HepG2 (cell line): ENCODE measurements around the gene RAD50. TPM values are rescaled to one million over a fixed set of nuclear protein-coding genes. Genes with fewer than 3 reads are reported as not detected.

Source experiments
- CC2D1A ChIP-seq: sonication (generic); formaldehyde crosslinking; IDR thresholded peaks from 2 replicates; pipeline ENCODE4 v1.8.1; 2023; ENCODE audit warnings: mild to moderate bottlenecking, missing genetic modification reagents
- DMAP1 ChIP-seq: IDR thresholded peaks from 2 replicates; pipeline ENCODE4 v1.6.1; 2016
- DNMT3B ChIP-seq: conservative IDR thresholded peaks from 2 replicates; pipeline ENCODE4 v1.6.1; 2016; ENCODE audit warnings: missing biosample characterization, control low read depth
- EEA1 ChIP-seq: sonication (generic); formaldehyde crosslinking; IDR thresholded peaks from 2 replicates; pipeline ENCODE4 v1.5.1; 2020; ENCODE audit warnings: mild to moderate bottlenecking, missing genetic modification reagents, borderline replicate concordance
- ESRRA ChIP-seq: sonication (generic); formaldehyde crosslinking; IDR thresholded peaks from 2 replicates; pipeline ENCODE4 v1.5.1; 2020; ENCODE audit warnings: mild to moderate bottlenecking, low read depth, missing genetic modification reagents
- HNRNPLL ChIP-seq: fragments of 200-400 bp; formaldehyde crosslinking; IDR thresholded peaks from 2 replicates; pipeline ENCODE4 v1.6.1; 2017; ENCODE audit warnings: mild to moderate bottlenecking, low read depth, low read length; ENCODE audit not compliant: poor library complexity, severe bottlenecking
- ISL2 ChIP-seq: sonication (generic); formaldehyde crosslinking; IDR thresholded peaks from 2 replicates; pipeline ENCODE4 v1.5.0; 2020; ENCODE audit warnings: missing genetic modification reagents
- POLR2G ChIP-seq: fragments of 200-400 bp; formaldehyde crosslinking; IDR thresholded peaks from 2 replicates; pipeline ENCODE4 v1.6.1; 2018; ENCODE audit warnings: mild to moderate bottlenecking, low read depth, low read length, moderate library complexity
- SMAD1 ChIP-seq: sonication (generic); formaldehyde crosslinking; IDR thresholded peaks from 2 replicates; pipeline ENCODE4 v1.4.0; 2020; ENCODE audit warnings: missing genetic modification reagents, low read depth, mild to moderate bottlenecking, borderline replicate concordance
- YEATS4 ChIP-seq: sonication (generic); formaldehyde crosslinking; IDR thresholded peaks from 2 replicates; pipeline ENCODE4 v1.4.0; 2020; ENCODE audit warnings: missing genetic modification reagents, borderline replicate concordance
- ZBTB1 ChIP-seq: sonication (generic); formaldehyde crosslinking; IDR thresholded peaks from 2 replicates; pipeline ENCODE4 v1.4.0; 2020; ENCODE audit warnings: missing genetic modification reagents, borderline replicate concordance
- ZNF143 ChIP-seq: sonication (generic); formaldehyde crosslinking; IDR thresholded peaks from 2 replicates; pipeline ENCODE4 v1.4.0; 2020; ENCODE audit warnings: missing genetic modification reagents
- ZNF253 ChIP-seq: sonication (generic); formaldehyde crosslinking; IDR thresholded peaks from 2 replicates; pipeline ENCODE4 v1.8.0; 2022; ENCODE audit warnings: mild to moderate bottlenecking, missing genetic modification reagents, borderline replicate concordance
- ZNF30 ChIP-seq: sonication (generic); formaldehyde crosslinking; IDR thresholded peaks from 2 replicates; pipeline ENCODE4 v1.5.0; 2020; ENCODE audit warnings: mild to moderate bottlenecking, missing genetic modification reagents
- ZNF343 ChIP-seq: sonication (generic); formaldehyde crosslinking; IDR thresholded peaks from 2 replicates; pipeline ENCODE4 v1.4.0; 2020; ENCODE audit warnings: mild to moderate bottlenecking, missing genetic modification reagents
- ZNF644 ChIP-seq: IDR thresholded peaks from 2 replicates; pipeline ENCODE4 v1.6.1; 2016; ENCODE audit warnings: low read depth
- ZNF678 ChIP-seq: sonication (generic); formaldehyde crosslinking; IDR thresholded peaks from 2 replicates; pipeline ENCODE4 v1.4.0; 2020; ENCODE audit warnings: mild to moderate bottlenecking, missing genetic modification reagents
- ZNF75D ChIP-seq: sonication (generic); formaldehyde crosslinking; IDR thresholded peaks from 2 replicates; pipeline ENCODE4 v1.8.1; 2023; ENCODE audit warnings: missing genetic modification reagents, mild to moderate bottlenecking, borderline replicate concordance
- ZNF766 ChIP-seq: sonication (generic); formaldehyde crosslinking; IDR thresholded peaks from 2 replicates; pipeline ENCODE4 v1.5.0; 2020; ENCODE audit warnings: missing genetic modification reagents, borderline replicate concordance
- ZNF839 ChIP-seq: sonication (generic); formaldehyde crosslinking; IDR thresholded peaks from 2 replicates; pipeline ENCODE4 v1.4.0; 2020; ENCODE audit warnings: missing genetic modification reagents, mild to moderate bottlenecking, borderline replicate concordance
- ZSCAN9 ChIP-seq: IDR thresholded peaks from 2 replicates; pipeline ENCODE4 v1.6.1; 2016; ENCODE audit warnings: borderline replicate concordance
- polyA plus RNA-seq, 8 experiments: library from polyadenylated mRNA; depleted of rRNA in 3 of 8; stranded (reverse) in 7 of 8; unstranded in 1 of 8; fragments of >200 nt; fragmentation: Illumina TruSeq in 4 of 8; extraction: Trizol in 4 of 8; gene quantifications; 2 replicates each; pipeline versions ENCODE4 v1.2.1 to v1.2.3, GENCODE V29; 2011 to 2016; ENCODE audit warnings: low read depth in 4 of 8, missing spikeins in 1 of 8, mixed read lengths in 1 of 8; ENCODE audit not compliant: insufficient read depth in 1 of 8
- total RNA-seq, 5 experiments: library from RNA; depleted of rRNA; stranded (reverse); fragments of >200 nt; fragmentation: Illumina TruSeq; extraction: Trizol; gene quantifications; 2 replicates each; pipeline ENCODE4 v1.2.3, GENCODE V29; 2016; ENCODE audit warnings: low read depth in 1 of 5
- TF ChIP-seq, protein P1 (sequence below): sonication (generic); formaldehyde crosslinking; IDR thresholded peaks from 2 replicates; pipeline ENCODE4 v1.4.0; 2020; ENCODE audit warnings: mild to moderate bottlenecking, missing genetic modification reagents
- TF ChIP-seq, protein P2 (sequence below), 2 experiments: sonication (generic) in 1 of 2; formaldehyde crosslinking in 1 of 2; IDR thresholded peaks; 2 replicates each; pipeline versions ENCODE4 v1.5.1 to v1.6.1; 2011 to 2020; ENCODE audit warnings: borderline replicate concordance in 1 of 2, low read depth in 1 of 2, low read length in 1 of 2, mild to moderate bottlenecking in 1 of 2, missing genetic modification reagents in 1 of 2, moderate library complexity in 1 of 2
- TF ChIP-seq, protein P3 (sequence below): sonication (generic); formaldehyde crosslinking; IDR thresholded peaks from 2 replicates; pipeline ENCODE4 v1.4.0; 2020; ENCODE audit warnings: low read depth, mild to moderate bottlenecking, missing genetic modification reagents

RAD50 gene
- total and polyA plus RNA-seq, 2 of the 13 experiments (the other 11 are each of a cell fraction or from before 2014, with no cell fraction given): 19.2 to 23.4 TPM

DNA sequence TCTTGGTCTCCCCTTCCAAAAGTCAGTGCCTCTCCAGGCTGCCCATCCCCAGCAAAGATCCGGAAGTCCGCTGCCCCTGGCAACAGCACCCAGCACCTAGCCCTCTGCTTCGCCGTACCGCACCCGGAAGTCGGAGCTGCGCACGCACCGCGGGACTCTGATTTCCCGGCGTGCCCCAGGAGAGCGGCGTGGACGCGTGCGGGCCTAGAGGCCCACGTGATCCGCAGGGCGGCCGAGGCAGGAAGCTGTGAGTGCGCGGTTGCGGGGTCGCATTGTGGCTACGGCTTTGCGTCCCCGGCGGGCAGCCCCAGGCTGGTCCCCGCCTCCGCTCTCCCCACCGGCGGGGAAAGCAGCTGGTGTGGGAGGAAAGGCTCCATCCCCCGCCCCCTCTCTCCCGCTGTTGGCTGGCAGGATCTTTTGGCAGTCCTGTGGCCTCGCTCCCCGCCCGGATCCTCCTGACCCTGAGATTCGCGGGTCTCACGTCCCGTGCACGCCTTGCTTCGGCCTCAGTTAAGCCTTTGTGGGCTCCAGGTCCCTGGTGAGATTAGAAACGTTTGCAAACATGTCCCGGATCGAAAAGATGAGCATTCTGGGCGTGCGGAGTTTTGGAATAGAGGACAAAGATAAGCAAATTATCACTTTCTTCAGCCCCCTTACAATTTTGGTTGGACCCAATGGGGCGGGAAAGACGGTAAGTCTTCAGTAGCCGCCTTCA, at the start of gene RAD50 (continued):
- TF ChIP-seq, protein P1, sequence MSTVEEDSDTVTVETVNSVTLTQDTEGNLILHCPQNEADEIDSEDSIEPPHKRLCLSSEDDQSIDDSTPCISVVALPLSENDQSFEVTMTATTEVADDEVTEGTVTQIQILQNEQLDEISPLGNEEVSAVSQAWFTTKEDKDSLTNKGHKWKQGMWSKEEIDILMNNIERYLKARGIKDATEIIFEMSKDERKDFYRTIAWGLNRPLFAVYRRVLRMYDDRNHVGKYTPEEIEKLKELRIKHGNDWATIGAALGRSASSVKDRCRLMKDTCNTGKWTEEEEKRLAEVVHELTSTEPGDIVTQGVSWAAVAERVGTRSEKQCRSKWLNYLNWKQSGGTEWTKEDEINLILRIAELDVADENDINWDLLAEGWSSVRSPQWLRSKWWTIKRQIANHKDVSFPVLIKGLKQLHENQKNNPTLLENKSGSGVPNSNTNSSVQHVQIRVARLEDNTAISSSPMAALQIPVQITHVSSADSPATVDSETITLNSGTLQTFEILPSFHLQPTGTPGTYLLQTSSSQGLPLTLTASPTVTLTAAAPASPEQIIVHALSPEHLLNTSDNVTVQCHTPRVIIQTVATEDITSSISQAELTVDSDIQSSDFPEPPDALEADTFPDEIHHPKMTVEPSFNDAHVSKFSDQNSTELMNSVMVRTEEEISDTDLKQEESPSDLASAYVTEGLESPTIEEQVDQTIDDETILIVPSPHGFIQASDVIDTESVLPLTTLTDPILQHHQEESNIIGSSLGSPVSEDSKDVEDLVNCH (CRISPR knock-in tag): no peak
- TF ChIP-seq ZNF143 (peak; percentile 95), ZNF644 (no peak), EEA1 (CRISPR knock-in tag) (peak; percentile 80; the same call in 1 of the 2 replicates), ZNF253 (CRISPR knock-in tag) (peak; percentile 92), DMAP1 (CRISPR knock-in tag) (peak; percentile 97), ZNF678 (peak; percentile 68; the same call in 1 of the 2 replicates), SMAD1 (CRISPR knock-in tag) (peak; percentile 99; the same call in 1 of the 2 replicates), ZNF75D (CRISPR knock-in tag) (peak; percentile 91; the same call in 1 of the 2 replicates), ZSCAN9 (CRISPR knock-in tag) (peak; percentile 68; the same call in 1 of the 2 replicates), POLR2G (peak; percentile 92), HNRNPLL (peak; percentile 91), YEATS4 (CRISPR knock-in tag) (peak; percentile 94), ESRRA (CRISPR knock-in tag) (peak; percentile 67; the same call in 1 of the 2 replicates), DNMT3B (peak; percentile 95), CC2D1A (CRISPR knock-in tag) (0 out of 2 replicates have a peak, but pooled peaks have one; percentile 68), ZNF30 (CRISPR knock-in tag) (peak; percentile 85; the same call in 1 of the 2 replicates), ISL2 (CRISPR knock-in tag) (peak; percentile 56; the same call in 1 of the 2 replicates), ZNF343 (peak; percentile 96; the same call in 1 of the 2 replicates), ZBTB1 (CRISPR knock-in tag) (peak; percentile 98), ZNF839 (CRISPR knock-in tag) (peak; percentile 97), ZNF766 (CRISPR knock-in tag) (no peak)
- TF ChIP-seq, protein P2, sequence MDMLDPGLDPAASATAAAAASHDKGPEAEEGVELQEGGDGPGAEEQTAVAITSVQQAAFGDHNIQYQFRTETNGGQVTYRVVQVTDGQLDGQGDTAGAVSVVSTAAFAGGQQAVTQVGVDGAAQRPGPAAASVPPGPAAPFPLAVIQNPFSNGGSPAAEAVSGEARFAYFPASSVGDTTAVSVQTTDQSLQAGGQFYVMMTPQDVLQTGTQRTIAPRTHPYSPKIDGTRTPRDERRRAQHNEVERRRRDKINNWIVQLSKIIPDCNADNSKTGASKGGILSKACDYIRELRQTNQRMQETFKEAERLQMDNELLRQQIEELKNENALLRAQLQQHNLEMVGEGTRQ (IDR thresholded peaks at IDR 0.05; ENCODE audit: low read depth, low read length): peak; percentile 91
- TF ChIP-seq, protein P2 (CRISPR knock-in tag; IDR thresholded peaks at IDR 0.05; ENCODE audit: borderline replicate concordance): peak; percentile 98
- TF ChIP-seq, protein P3, sequence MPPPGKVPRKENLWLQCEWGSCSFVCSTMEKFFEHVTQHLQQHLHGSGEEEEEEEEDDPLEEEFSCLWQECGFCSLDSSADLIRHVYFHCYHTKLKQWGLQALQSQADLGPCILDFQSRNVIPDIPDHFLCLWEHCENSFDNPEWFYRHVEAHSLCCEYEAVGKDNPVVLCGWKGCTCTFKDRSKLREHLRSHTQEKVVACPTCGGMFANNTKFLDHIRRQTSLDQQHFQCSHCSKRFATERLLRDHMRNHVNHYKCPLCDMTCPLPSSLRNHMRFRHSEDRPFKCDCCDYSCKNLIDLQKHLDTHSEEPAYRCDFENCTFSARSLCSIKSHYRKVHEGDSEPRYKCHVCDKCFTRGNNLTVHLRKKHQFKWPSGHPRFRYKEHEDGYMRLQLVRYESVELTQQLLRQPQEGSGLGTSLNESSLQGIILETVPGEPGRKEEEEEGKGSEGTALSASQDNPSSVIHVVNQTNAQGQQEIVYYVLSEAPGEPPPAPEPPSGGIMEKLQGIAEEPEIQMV: no peak; the same call in 1 of the 2 replicates
